Renal cortical epithelial cell (primary cell): ENCODE data around the gene LRRC70. TPM values are rescaled to one million over a fixed set of nuclear protein-coding genes. Genes with fewer than 3 reads are reported as not detected.
"Not testable (repeated sequence)": the region's sequence is repeated elsewhere in the genome, so short reads cannot be mapped to it uniquely, and the experiment has no call there.

ENCODE experiments used
- DNase-seq: peaks from one replicate; pipeline ENCODE4 v3.0.0-alpha.2; 2011; ENCODE audit warnings: low read depth
- total RNA-seq: library from RNA; depleted of rRNA; stranded (reverse); fragments of >200 nt; gene quantifications from 2 replicates; pipeline ENCODE4 v1.2.3, GENCODE V29; 2014

Gene LRRC70
- total RNA-seq, 1 donor from 2014 or later: 1.7 TPM

GRCh38 chr5:62606878-62607277 lies 28.3 kb downstream of the LRRC70 start:
- no peak for DNase-seq

GRCh38 chr5:62607615-62608014 lies 29.0 kb downstream of the LRRC70 start:
- no peak for DNase-seq

- DNase-seq: no peak
These were observed 30.2 kb downstream of the LRRC70 start for GRCh38 chr5:62608529-62609511.

GRCh38 chr5:62614355-62614754 lies 35.7 kb downstream of the LRRC70 start:
- DNase-seq: no peak

- DNase-seq: no peak
These were observed 38.1 kb downstream of the LRRC70 start for GRCh38 chr5:62616615-62617277.

GRCh38 chr5:62617943-62618342 lies 39.3 kb downstream of the LRRC70 start:
- DNase-seq: no peak

- DNase-seq: no peak
These were observed 42.1 kb downstream of the LRRC70 start for GRCh38 chr5:62620761-62621160.

- no peak for DNase-seq
These were observed 42.7 kb downstream of the LRRC70 start for GRCh38 chr5:62621280-62621679.

- DNase-seq: no peak
These were observed 44.7 kb downstream of the LRRC70 start for GRCh38 chr5:62623271-62623670.

GRCh38 chr5:62624436-62624835 lies 45.8 kb downstream of the LRRC70 start:
- not testable (repeated sequence) for DNase-seq

- DNase-seq: no peak
These were observed 47.9 kb downstream of the LRRC70 start for GRCh38 chr5:62626534-62626933.

- no peak for DNase-seq
These were observed 48.5 kb downstream of the LRRC70 start for GRCh38 chr5:62627121-62627520.

- DNase-seq: no peak
These were observed 49.3 kb downstream of the LRRC70 start for GRCh38 chr5:62627901-62628300.

Other genes with a start within 250 kb of the LRRC70 start
- 30.9 and 45.8 TPM in 2 replicates for gene DIMT1, start 174.9 kb upstream of the LRRC70 start, total RNA-seq
- 22.1 and 31.6 TPM in 2 replicates for gene IPO11, start 166.1 kb upstream of the LRRC70 start, total RNA-seq